ENCODE measurements around the gene SCAF1. TPM values are rescaled to one million over a fixed set of nuclear protein-coding genes. Genes with fewer than 3 reads are reported as not detected.

SCAF1 gene
- total RNA-seq, 1 experiment from 2014 or later: 46.8 TPM

GRCh38 chr19:49645995-49646394 is 4.0 kb downstream of the SCAF1 start:
- Histone ChIP-seq H4K20me1 (ENCODE audit: low read length) (no peaks in the 10 kb centered on the region), H3K79me2 (ENCODE audit: low read length) (peaks cover 83% of the 10 kb centered on the region), H3K27ac (ENCODE audit: low read length) (no peak overlapping the region), H3K4me1 (ENCODE audit: insufficient read depth, low read length) (peaks cover 25% of the 10 kb centered on the region), H3F3A (ENCODE audit: low read length, unreplicated experiment) (peaks cover 2% of the 10 kb centered on the region), H3K4me2 (ENCODE audit: low read length) (no peak overlapping the region), H2AFZ (ENCODE audit: low read length) (no peak overlapping the region), H3K9me2 (replicated peaks; ENCODE audit: low read length) (no peaks in the 10 kb centered on the region), H3K27me3 (ENCODE audit: low read length) (no peaks in the 10 kb centered on the region), H3K9me3 (ENCODE audit: low read length) (no peaks in the 10 kb centered on the region), H3K9ac (ENCODE audit: low read length) (no peak overlapping the region), H3K36me3 (ENCODE audit: low read depth, low read length) (peaks cover 21% of the 10 kb centered on the region; the same call in 1 of the 2 replicates), H3K4me3 (ENCODE audit: low read length) (no peak overlapping the region)
- ATAC-seq (no peak), DNase-seq (no peak)
- BruUV-seq (replicated peaks): no TSS peak
- intact Hi-C loops (cut with micrococcal nuclease): no loop called here
- ChIA-PET CTCF (no interaction called here), POLR2A (ENCODE audit: unreplicated experiment) (no interaction called here)
- TF ChIP-seq CTCF (conservative IDR thresholded peaks at IDR 0.05; ENCODE audit: low read depth, low read length): no peak
- no peak for TF ChIP-seq EZH2phosphoT487 (IDR thresholded peaks at IDR 0.05; ENCODE audit: borderline replicate concordance, low read length)
- no peak for TF ChIP-seq EZH2 (IDR thresholded peaks at IDR 0.05; ENCODE audit: low read length, unreplicated experiment)

- BruUV-seq (replicated peaks): no TSS peak
- DNase-seq: no peak
- no peaks in the 10 kb centered on the region for H3K27me3 ChIP-seq (ENCODE audit: low read length)
- H3K4me2 ChIP-seq (ENCODE audit: low read length): no peak overlapping the region
- H3K36me3 ChIP-seq (ENCODE audit: low read depth, low read length): peaks cover 24% of the 10 kb centered on the region; the same call in 1 of the 2 replicates
- TF ChIP-seq CTCF (conservative IDR thresholded peaks at IDR 0.05; ENCODE audit: low read depth, low read length) (no peak), EZH2phosphoT487 (IDR thresholded peaks at IDR 0.05; ENCODE audit: borderline replicate concordance, low read length) (no peak)
- peaks cover 78% of the 10 kb centered on the region for H3K79me2 ChIP-seq (ENCODE audit: low read length)
- intact Hi-C loops (cut with micrococcal nuclease): no loop called here
- H3K9me2 ChIP-seq (replicated peaks; ENCODE audit: low read length): no peaks in the 10 kb centered on the region
- H3K4me3 ChIP-seq (ENCODE audit: low read length): no peak overlapping the region
- no peaks in the 10 kb centered on the region for H3K9me3 ChIP-seq (ENCODE audit: low read length)
- H3K27ac ChIP-seq (ENCODE audit: low read length): no peak overlapping the region
- no peaks in the 10 kb centered on the region for H3F3A ChIP-seq (ENCODE audit: low read length, unreplicated experiment)
- peaks cover 20% of the 10 kb centered on the region for H3K4me1 ChIP-seq (ENCODE audit: insufficient read depth, low read length)
- no peak overlapping the region for H3K9ac ChIP-seq (ENCODE audit: low read length)
- ChIA-PET CTCF (no interaction called here), POLR2A (ENCODE audit: unreplicated experiment) (no interaction called here)
- ATAC-seq: no peak
- no peak overlapping the region for H2AFZ ChIP-seq (ENCODE audit: low read length)
- no peaks in the 10 kb centered on the region for H4K20me1 ChIP-seq (ENCODE audit: low read length)
Measured at GRCh38 chr19:49646586-49646985, 4.6 kb downstream of the SCAF1 start.

DNA sequence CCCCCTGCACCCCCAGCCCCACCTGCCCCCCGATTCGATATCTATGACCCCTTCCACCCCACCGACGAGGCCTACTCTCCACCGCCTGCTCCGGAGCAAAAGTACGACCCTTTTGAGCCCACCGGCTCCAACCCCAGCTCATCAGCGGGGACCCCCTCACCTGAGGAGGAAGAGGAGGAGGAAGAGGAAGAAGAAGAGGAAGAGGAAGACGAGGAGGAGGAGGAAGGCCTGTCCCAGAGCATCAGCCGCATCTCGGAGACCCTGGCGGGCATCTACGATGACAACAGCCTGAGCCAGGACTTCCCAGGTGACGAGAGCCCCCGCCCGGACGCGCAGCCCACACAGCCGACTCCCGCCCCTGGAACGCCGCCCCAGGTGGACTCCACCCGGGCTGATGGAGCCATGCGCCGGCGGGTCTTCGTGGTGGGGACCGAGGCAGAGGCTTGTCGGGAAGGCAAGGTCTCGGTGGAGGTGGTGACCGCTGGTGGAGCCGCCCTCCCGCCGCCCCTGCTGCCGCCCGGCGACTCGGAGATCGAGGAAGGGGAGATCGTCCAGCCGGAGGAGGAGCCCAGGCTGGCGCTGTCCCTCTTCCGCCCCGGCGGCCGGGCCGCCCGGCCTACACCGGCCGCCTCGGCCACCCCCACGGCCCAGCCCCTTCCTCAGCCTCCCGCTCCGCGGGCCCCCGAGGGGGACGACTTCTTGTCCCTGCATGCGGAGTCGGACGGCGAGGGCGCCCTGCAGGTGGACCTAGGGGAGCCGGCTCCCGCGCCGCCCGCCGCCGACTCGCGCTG is 9.2 kb downstream of the SCAF1 start:
- intact Hi-C loops (cut with micrococcal nuclease): no loop called here
- H3K9me3 ChIP-seq (ENCODE audit: low read length): no peaks in the 10 kb centered on the region
- DNase-seq: no peak
- H2AFZ ChIP-seq (ENCODE audit: low read length): no peak overlapping the region
- ChIA-PET CTCF (no interaction called here), POLR2A (ENCODE audit: unreplicated experiment) (no interaction called here)
- no peak overlapping the region for H3K4me3 ChIP-seq (ENCODE audit: low read length)
- H3K4me2 ChIP-seq (ENCODE audit: low read length): no peak overlapping the region
- H3K4me1 ChIP-seq (ENCODE audit: insufficient read depth, low read length): no peaks in the 10 kb centered on the region
- no peaks in the 10 kb centered on the region for H3K9me2 ChIP-seq (replicated peaks; ENCODE audit: low read length)
- TF ChIP-seq CTCF (conservative IDR thresholded peaks at IDR 0.05; ENCODE audit: low read depth, low read length): no peak
- TF ChIP-seq EZH2phosphoT487 (IDR thresholded peaks at IDR 0.05; ENCODE audit: borderline replicate concordance, low read length): no peak
- no peak for TF ChIP-seq EZH2 (IDR thresholded peaks at IDR 0.05; ENCODE audit: low read length, unreplicated experiment)
- no peak overlapping the region for H3K27ac ChIP-seq (ENCODE audit: low read length)
- no peaks in the 10 kb centered on the region for H3K27me3 ChIP-seq (ENCODE audit: low read length)
- no TSS peak for BruUV-seq (replicated peaks)
- H3K36me3 ChIP-seq (ENCODE audit: low read depth, low read length): peaks cover 46% of the 10 kb centered on the region
- H4K20me1 ChIP-seq (ENCODE audit: low read length): 0 out of 2 replicates have a peak, but pooled peaks cover 3% of the 10 kb centered on the region
- ATAC-seq: no peak
- no peak overlapping the region for H3K9ac ChIP-seq (ENCODE audit: low read length)
- H3F3A ChIP-seq (ENCODE audit: low read length, unreplicated experiment): no peaks in the 10 kb centered on the region
- H3K79me2 ChIP-seq (ENCODE audit: low read length): peaks cover 37% of the 10 kb centered on the region

All from PC-3 (cell line).